Measurements from ENCODE around the gene ERP27. TPM values are rescaled to one million over a fixed set of nuclear protein-coding genes. Genes with fewer than 3 reads are reported as not detected.

Gene ERP27
- total RNA-seq, 4 donors from 2014 or later, result 0.47 to 3.5 (median 1.6) TPM

DNA sequence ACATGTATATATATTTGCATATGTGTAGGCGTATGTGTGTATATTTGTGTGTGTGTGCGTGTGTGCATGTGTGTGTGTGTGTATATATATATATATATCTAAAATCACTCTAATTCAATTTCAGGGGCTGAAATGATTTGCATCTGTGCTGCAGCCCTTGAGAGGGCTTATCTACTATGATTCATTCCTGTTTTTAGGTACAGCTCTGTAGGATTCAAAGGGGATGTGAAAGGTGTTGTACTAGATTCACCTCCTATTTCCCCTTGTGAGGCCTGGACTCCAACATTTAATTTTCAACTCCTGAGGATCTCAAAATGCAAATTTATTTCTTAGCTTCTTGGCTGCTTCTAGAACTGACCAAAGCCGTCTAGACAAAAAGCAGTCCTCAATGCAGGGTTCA lies 11.1 kb downstream of the ERP27 start:
- intact Hi-C loops (cut with DNase I; ENCODE audit: low total_unique reads), result no loop called here
- TF ChIP-seq POLR2A (IDR thresholded peaks at IDR 0.05), result no peak
- TF ChIP-seq, protein P1, sequence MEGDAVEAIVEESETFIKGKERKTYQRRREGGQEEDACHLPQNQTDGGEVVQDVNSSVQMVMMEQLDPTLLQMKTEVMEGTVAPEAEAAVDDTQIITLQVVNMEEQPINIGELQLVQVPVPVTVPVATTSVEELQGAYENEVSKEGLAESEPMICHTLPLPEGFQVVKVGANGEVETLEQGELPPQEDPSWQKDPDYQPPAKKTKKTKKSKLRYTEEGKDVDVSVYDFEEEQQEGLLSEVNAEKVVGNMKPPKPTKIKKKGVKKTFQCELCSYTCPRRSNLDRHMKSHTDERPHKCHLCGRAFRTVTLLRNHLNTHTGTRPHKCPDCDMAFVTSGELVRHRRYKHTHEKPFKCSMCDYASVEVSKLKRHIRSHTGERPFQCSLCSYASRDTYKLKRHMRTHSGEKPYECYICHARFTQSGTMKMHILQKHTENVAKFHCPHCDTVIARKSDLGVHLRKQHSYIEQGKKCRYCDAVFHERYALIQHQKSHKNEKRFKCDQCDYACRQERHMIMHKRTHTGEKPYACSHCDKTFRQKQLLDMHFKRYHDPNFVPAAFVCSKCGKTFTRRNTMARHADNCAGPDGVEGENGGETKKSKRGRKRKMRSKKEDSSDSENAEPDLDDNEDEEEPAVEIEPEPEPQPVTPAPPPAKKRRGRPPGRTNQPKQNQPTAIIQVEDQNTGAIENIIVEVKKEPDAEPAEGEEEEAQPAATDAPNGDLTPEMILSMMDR (IDR thresholded peaks at IDR 0.05), result no peak
- no peak overlapping the region for H3K4me3 ChIP-seq (ENCODE audit: low read depth, poor library complexity, severe bottlenecking)
- 87 to 88% methylated on average over 3 of the region's 3 CpGs for WGBS, 2 donors
- no peak for DNase-seq (ENCODE audit: low spot score in 2 of 2)

DNA sequence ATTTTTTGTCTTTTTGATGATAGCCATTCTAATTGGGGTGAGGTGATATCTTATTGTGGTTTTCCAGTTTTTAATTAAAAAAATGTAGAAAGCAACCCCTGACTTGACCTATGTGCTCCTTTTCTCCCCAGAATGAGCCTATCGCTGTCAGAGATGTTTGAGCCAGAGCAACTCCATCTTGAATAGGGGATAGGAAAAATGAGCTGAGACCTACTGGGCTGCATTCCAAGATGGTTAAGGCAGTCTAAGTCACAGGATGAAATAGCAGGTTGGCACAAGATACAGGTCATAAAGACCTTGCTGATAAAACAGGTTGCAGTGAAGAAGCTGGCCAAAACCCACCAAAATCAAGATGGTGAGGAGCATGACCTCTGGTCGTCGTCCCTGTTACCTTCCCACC lies 13.8 kb downstream of the ERP27 start:
- TF ChIP-seq POLR2A (IDR thresholded peaks at IDR 0.05), result no peak
- TF ChIP-seq, protein P1 (IDR thresholded peaks at IDR 0.05), result no peak

DNA sequence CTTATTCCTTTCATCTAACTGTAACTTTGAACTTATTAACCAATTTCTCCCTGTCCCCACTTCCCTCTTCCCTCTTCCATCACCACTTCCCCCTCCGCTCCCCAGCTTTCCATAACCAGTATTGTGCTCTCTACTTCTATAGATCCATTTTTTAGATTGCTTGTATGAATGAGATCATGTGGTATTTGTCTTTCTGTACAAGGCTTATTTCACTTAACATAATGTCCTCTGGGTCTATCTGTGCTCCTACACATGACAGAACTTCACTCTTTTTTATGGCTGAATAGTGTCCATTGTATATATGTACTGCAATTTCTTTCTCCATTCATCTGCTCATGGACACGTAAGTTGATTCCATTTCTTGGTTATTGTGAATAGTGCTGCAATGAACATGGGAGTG lies 14.4 kb downstream of the ERP27 start:
- intact Hi-C loops (cut with DNase I; ENCODE audit: low total_unique reads), result no loop called here
- no peak for DNase-seq (ENCODE audit: low spot score in 2 of 2)
- TF ChIP-seq, protein P1 (IDR thresholded peaks at IDR 0.05), result no peak
- no peak for TF ChIP-seq POLR2A (IDR thresholded peaks at IDR 0.05)
- 90 to 95% methylated on average over 2 of the region's 2 CpGs for WGBS, 2 donors
- H3K4me3 ChIP-seq (ENCODE audit: low read depth, poor library complexity, severe bottlenecking), result no peak overlapping the region

More for the DNA sequence above, 13.8 kb downstream of the ERP27 start:
- no peak for DNase-seq (ENCODE audit: low spot score in 2 of 2)
- H3K4me3 ChIP-seq (ENCODE audit: low read depth, poor library complexity, severe bottlenecking), result no peak overlapping the region
- intact Hi-C loops (cut with DNase I; ENCODE audit: low total_unique reads), result no loop called here
- WGBS, 2 donors, result 92 to 96% methylated on average over 3 of the region's 3 CpGs

DNA sequence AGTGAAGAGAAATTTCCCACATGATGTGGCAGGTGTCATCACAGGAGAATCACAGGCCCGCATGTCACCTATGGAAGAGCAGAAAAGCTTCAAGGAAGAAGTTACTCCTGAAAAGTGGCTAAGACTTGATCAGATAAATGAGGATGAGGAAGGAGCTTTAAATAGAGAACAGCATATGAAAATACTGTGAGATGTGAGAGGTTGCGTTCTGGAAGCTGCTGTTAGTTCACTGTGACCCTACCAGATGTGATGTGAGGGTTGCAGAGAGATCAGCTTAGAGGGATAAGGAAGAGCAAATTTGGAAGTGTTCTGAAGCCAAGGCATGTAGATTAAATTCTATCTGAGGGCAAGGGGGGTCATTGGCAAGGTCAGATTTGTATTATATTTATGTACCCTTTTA lies 17.1 kb downstream of the ERP27 start:
- DNase-seq (ENCODE audit: low spot score in 2 of 2), result no peak
- no peak for TF ChIP-seq POLR2A (IDR thresholded peaks at IDR 0.05)
- TF ChIP-seq, protein P1 (IDR thresholded peaks at IDR 0.05), result no peak
- intact Hi-C loops (cut with DNase I; ENCODE audit: low total_unique reads), result no loop called here
- 89 to 95% methylated on average over 2 of the region's 2 CpGs for WGBS, 2 donors
- no peak overlapping the region for H3K4me3 ChIP-seq (ENCODE audit: low read depth, poor library complexity, severe bottlenecking)

DNA sequence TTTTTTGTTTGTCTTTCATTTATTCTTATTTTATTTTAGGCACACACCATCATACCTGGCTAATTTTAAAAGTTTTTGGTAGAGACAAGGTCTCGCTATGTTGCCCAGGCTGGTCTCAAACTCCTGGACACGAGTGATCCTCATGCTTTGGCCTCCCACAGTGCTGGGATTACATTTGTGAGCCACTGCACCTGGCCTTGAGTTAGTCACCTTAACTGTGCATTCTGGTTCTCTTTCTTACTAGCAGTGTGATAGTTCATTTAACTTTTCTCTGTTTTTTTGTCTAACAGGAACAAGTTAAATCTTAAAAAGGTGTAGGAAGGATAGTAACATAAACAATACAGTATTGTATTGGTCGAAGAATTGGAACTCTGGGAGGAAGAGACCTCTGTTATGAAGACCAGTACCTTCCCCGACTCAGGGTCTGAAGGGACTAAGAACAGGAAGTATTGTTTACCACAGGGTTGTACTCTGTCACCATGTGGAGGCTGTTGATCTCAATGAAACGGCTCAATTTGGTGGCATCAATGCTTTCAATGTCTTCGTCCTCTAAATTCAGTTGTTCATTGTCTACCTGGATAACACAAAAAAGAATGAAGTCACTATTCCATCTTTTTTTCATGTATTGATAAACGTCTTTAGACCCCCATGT lies 17.7 kb downstream of the ERP27 start:
- TF ChIP-seq POLR2A (IDR thresholded peaks at IDR 0.05), result no peak
- TF ChIP-seq, protein P1 (IDR thresholded peaks at IDR 0.05), result no peak
- no peak for DNase-seq (ENCODE audit: low spot score in 2 of 2)
- intact Hi-C loops (cut with DNase I; ENCODE audit: low total_unique reads), result no loop called here
- 78 to 84% methylated on average over 7 of the region's 7 CpGs for WGBS, 2 donors
- H3K4me3 ChIP-seq (ENCODE audit: low read depth, poor library complexity, severe bottlenecking), result no peak overlapping the region

DNA sequence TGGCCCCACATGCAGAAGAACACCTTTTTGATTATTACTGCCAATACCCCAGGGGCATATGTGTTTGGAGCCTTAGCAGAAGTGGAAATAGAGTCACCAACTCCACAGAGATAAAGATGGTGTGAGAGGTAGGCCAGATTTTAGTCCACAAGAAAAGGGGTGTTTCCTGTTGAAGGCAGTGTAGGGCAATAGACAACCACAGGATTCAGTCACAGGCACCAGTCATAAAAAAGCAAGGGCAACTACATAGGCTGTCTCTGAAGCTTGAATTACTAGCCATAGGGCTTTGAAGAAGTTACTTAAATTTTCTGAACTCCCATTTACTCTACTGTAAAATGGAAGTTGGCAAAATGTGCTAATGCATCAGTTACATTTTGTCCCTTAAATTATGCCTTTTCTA lies 18.9 kb downstream of the ERP27 start:
- intact Hi-C loops (cut with DNase I; ENCODE audit: low total_unique reads), result no loop called here
- H3K4me3 ChIP-seq (ENCODE audit: low read depth, poor library complexity, severe bottlenecking), result no peak overlapping the region
- TF ChIP-seq, protein P1 (IDR thresholded peaks at IDR 0.05), result no peak
- TF ChIP-seq POLR2A (IDR thresholded peaks at IDR 0.05), result no peak
- DNase-seq (ENCODE audit: low spot score in 2 of 2), result no peak
